Neural progenitor cell (in vitro differentiated cells): ENCODE data around the gene MAGED2.
A peak's percentile ranks its signal among the peaks of the same experiment; 100 is the strongest.

Source experiments
- CTCF ChIP-seq: fragments of 200-600 bp; sonication (generic); IDR thresholded peaks from 2 replicates; pipeline ENCODE4 v1.5.1; 2017; ENCODE audit warnings: antibody characterized with exemption, mild to moderate bottlenecking
- EZH2 ChIP-seq: fragments of 200-600 bp; sonication (generic); IDR thresholded peaks from 2 replicates; pipeline ENCODE4 v1.6.1; 2017; ENCODE audit warnings: antibody characterized with exemption, mild to moderate bottlenecking, moderate library complexity
- EZH2phosphoT487 ChIP-seq: fragments of 200-600 bp; sonication (generic); IDR thresholded peaks from 2 replicates; pipeline ENCODE4 v1.6.1; 2017; ENCODE audit warnings: antibody characterized with exemption

DNA sequence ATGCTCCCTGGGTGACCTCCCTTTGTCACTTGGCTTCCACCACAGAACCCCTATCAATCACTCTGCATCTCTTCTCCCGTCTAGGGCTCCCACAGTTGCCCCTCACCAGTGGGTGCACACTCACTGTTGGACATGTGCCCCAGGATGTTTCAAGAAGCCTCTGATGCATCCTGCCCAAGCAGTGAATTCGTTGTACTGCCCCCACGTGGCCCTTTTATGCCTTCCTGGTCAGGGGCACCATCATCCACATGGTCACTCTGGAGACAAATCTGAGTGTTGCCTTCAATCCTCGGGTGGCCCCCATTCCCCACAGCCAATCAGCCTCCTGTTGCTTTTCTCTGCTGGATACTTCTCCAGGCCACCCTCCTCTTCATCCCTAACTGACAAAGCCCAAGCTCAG lies 21.6 kb upstream of the MAGED2 start:
- TF ChIP-seq CTCF (peak; percentile 45), EZH2 (no peak), EZH2phosphoT487 (no peak)
